SIG-M5 treated with dmso at 0.1 percent for 504 hours (cell line): ENCODE measurements around the gene CEP63.

Source experiments
- DNase-seq: peaks from one replicate; lab custom pipeline; 2025; ENCODE audit not compliant: unreplicated experiment; lab: John Stamatoyannopoulos, UW

CEP63 gene

GRCh38 chr3:134607054-134608022 lies 121.5 kb downstream of the CEP63 start:
- DNase-seq: no peak

- DNase-seq: no peak
Observed at GRCh38 chr3:134608023-134608770, 122.3 kb downstream of the CEP63 start.

DNA sequence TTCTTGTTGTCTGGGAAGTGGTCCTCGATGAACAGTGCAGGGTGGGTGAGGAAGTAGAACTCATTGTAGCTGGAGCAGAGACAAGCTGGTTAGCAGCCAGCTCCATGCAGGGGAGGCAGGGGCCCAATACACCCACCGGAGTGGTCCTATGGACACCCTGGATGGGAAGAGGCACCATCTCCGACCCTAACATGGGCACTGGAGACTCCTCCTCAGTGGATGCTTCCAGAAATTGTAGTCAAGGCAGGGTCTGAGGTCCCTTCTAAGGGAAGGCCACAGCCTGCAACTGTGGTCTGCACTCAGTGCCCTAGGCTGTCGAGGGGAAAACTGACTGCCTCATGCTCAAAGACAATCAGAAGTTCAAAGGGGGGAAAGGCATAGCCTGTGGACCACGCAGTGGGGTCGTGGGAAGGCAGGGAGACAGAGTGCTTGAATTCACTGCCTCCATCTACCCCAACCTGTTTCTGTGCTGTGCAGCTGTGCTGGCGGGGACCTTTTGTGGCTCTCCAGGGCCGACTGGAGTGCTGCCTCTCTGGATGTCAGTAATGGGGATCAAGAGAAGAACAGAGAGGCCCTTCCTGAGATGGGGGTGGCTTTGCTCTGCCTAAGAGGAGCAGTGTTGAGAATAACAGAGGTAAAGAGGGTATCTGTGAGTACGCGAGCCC lies 123.0 kb downstream of the CEP63 start:
- DNase-seq: no peak

DNA sequence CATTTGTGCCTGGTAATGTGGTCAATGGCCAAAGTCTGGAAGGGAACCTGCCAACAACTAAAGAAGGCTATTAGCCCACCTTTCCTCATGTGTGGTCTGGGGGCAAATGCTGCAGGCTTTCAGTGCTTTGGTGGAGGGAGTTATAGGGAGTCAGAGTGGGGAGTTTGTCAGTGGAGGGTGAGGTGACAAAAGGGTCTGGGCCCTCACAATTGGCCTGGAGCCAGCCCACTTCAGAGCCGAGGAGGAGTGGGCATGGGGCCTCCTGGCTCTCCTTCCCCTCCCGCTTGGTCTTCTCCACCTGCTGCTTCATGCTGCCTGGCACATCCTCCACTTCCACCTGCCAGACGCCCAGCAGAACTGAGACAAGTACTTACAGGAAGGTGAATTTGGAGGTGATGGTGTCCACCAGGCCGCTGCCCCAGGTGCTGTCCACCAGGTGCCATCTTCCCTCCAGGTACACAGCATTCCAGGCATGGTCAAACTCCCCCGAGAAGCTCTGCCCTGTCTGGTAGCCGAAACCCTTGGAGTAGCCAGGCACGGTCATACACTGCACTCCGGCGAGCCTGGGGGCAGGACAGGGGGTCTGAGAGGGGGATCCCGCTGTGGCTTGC lies 124.1 kb downstream of the CEP63 start:
- DNase-seq: no peak

- no peak for DNase-seq
Observed at GRCh38 chr3:134610432-134611385, 124.9 kb downstream of the CEP63 start.

DNA sequence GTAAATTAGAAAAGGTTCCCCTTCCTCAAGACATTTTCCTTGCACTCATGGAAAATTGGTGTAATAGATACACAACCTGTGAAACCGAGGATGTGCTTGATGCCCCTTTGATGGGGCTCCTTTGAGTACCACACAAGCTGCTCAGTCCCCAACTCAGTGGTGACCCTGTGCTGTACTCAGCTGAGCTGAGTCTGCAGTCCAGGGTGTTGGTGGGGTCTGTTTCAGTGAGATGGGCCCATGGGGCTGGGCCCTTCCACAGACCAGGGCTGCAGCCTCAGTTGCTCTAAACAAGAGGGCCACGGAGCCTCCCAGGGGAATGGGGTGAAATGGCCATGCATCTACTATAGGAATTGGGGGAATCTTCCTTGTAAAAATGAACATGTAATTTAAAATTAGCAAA lies 125.7 kb downstream of the CEP63 start:
- DNase-seq: no peak

DNA sequence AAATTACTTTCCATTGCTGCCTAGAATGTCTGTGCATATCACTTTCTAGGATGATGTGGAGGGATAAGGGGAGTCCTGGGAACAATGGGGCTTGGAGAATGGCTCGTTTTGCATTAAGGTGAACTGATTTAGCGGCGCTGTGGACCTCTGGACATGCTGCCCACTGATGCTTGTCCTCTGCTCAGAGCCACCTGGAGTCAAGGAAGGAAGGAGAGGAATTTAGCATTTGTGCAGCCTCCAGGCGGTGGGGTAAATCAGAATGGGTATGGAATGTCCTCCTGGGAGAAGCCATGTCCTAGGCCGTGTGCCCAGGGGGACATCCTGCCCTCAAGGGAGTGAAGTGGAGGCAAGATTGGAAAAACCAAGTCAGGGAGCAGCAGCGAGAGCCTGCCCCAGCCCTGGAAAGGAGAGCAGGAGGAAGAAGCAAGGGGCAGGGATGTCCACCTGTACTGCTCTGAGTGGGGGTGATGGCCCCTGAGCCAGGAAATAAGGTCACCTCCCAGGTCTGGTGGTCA lies 127.2 kb downstream of the CEP63 start:
- no peak for DNase-seq

- DNase-seq: no peak
Observed at GRCh38 chr3:134614955-134615354, 129.1 kb downstream of the CEP63 start.

GRCh38 chr3:134615743-134616142 lies 129.9 kb downstream of the CEP63 start:
- DNase-seq: no peak

GRCh38 chr3:134617608-134618477 lies 132.0 kb downstream of the CEP63 start:
- DNase-seq: no peak

GRCh38 chr3:134618478-134619300 lies 132.8 kb downstream of the CEP63 start:
- DNase-seq: no peak

- DNase-seq: no peak
Observed at GRCh38 chr3:134619301-134619615, 133.4 kb downstream of the CEP63 start.

DNA sequence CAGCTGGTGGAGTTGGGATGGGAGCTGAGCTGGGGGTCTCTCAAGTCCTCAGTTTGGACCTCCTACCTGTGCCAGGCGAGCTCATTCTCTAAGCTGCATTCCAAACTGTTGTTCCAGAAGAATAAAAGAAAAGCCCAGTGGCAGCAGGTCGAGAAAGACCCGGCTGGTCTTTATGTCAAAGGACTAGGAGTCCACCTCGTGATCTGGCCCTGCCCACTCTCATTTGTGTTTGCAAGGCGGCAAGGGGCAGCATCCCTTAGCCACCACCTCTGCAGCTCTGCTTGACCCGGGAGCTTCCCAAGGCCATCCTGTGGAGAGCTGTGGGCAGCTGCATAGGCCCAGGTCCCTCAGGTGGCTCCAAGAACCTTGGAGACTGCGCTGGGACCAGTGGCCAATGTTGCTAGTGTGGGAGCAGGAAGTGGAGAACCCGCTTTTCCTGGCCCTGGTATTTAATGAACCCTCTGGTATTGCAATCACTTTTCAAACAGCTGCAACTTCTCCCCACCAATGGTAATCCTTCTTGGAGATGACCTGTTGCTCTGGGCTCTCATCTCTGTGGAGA lies 134.1 kb downstream of the CEP63 start:
- no peak for DNase-seq

- DNase-seq: no peak
Observed at GRCh38 chr3:134620476-134621115, 134.7 kb downstream of the CEP63 start.

GRCh38 chr3:134621854-134622253 lies 136.0 kb downstream of the CEP63 start:
- DNase-seq: no peak

DNA sequence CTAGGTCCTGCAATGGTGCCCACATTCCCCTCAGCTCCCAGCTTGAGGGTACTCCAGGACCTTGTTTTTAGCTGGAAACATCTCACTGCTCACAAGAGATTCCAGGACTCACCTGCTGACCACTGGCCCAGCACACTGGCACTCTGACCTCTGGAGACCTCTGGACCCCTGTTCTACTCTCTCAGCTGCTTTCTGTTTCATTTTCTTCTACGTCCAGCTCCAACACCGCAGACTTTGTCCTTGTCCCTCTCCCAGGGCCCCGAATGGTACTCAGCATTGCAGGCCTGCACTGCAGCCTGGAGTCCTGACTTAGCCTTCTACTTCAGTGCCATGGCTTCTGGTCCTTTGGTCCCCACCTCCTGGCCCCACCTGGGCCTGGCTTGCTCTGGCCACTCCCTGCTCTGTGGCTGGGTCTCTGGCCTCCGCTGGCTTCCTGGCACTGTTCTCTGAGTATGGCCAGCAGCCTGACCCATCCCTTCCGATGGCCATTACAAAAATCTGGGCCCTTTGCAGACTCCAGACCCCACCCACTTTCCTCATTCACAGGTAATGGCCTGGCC lies 137.0 kb downstream of the CEP63 start:
- no peak for DNase-seq
